ENCODE results near the gene NIPAL3.

NIPAL3 gene

DNA sequence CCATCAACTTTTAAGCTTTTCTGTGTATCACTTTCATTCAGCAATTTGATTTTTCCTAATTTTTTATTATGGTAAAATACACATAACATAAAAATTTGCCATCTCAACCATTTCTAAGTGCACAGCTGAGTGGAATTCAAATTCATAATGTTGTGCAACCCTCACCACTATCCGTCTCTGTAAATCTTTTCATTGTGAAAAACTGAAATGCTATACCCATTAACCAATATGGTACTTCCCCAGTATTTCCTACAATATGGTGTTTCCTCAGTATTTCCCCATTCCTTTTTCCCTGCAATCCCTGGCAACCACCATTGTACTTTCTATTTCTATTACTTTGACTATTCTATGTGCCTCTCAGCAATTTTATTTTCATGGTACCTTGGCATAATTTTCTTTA is 8.8 kb upstream of the NIPAL3 start:
- Mint-ChIP-seq H3K4me1 (peaks cover 2 to 3% of the 10 kb centered on the region in 2 donors), H3K36me3 (no peaks in the 10 kb centered on the region), H3K4me3 (no peak overlapping the region), H3K9me3 (no peaks in the 10 kb centered on the region), H3K27ac (no peak overlapping the region), H3K27me3 (no peaks in the 10 kb centered on the region)
- no peak for ATAC-seq (replicated peaks)
- no peak for DNase-seq

DNA sequence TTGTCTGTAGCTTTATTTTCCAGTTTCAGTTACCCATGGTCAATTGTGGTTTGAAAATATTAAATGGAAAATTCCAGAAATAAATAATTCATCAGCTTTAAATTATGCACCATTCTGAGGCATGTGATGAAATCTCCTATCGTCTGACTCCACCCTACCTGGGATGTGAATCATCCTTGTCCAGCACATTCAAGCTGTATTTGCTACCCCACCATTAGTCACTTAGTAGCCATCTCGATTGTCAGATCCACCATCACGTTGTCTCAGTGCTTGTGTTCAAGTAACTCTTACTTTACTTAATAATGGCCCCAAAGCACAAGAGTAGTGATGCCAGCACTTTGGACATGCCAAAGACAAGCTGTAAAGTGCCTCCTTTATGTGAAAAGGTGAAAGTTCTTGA is 6.1 kb upstream of the NIPAL3 start:
- ATAC-seq (replicated peaks) (no peak), DNase-seq (no peak)
- Mint-ChIP-seq H3K27me3 (no peaks in the 10 kb centered on the region), H3K27ac (no peak overlapping the region), H3K36me3 (no peaks in the 10 kb centered on the region), H3K4me1 (peaks cover 13 to 25% of the 10 kb centered on the region in 2 donors), H3K9me3 (no peaks in the 10 kb centered on the region), H3K4me3 (no peak overlapping the region)

DNA sequence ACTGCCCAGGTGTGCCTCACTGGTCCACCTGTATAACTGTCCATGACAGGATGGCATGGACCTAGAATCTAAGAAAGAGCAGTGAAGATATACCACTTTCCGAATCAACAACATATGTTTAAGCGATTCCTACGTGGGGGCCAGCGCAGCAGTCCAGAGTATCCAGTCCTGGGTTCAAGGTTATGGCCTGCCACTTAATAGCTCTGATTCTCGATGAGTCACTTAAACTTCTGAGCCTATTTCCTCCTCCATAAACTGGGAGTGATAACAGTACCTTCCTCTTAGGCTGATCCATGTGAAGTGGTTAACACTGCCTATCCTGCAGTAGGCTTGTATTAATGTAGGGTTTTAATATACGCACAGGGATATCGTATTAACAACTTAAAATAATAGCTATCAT is 4.9 kb upstream of the NIPAL3 start:
- Mint-ChIP-seq H3K36me3 (no peaks in the 10 kb centered on the region), H3K27me3 (no peaks in the 10 kb centered on the region), H3K4me1 (peaks cover 19 to 34% of the 10 kb centered on the region in 2 donors), H3K4me3 (no peak overlapping the region), H3K27ac (no peak overlapping the region), H3K9me3 (no peaks in the 10 kb centered on the region)
- no peak for ATAC-seq (replicated peaks)
- no peak for DNase-seq

DNA sequence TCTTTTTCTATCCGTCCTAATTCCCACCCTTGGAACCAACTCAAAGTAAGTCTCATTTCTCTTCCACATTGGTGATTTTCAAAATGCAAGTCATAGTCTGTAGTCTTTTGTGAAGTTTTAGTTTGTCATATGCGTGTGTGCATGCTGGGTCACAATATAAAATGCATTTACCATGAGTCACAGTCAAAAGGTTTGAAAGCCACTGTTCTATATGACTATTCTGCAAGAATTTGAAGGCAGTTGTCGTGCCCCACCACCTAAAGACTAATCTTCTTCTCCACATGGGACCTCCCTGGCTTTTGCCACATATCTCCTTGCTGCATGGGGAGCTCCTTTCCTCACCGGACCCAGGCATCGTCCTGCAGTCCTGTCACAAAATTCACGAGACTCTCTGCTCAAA is 3.6 kb upstream of the NIPAL3 start:
- no peak for ATAC-seq (replicated peaks)
- H3K9me3 Mint-ChIP-seq, result no peaks in the 10 kb centered on the region
- no peak for DNase-seq
- peaks cover 29 to 47% of the 10 kb centered on the region in 2 donors for H3K4me1 Mint-ChIP-seq
- no peaks in the 10 kb centered on the region for H3K36me3 Mint-ChIP-seq
- H3K27me3 Mint-ChIP-seq, result no peaks in the 10 kb centered on the region
- H3K27ac Mint-ChIP-seq, result no peak overlapping the region
- no peak overlapping the region for H3K4me3 Mint-ChIP-seq

DNA sequence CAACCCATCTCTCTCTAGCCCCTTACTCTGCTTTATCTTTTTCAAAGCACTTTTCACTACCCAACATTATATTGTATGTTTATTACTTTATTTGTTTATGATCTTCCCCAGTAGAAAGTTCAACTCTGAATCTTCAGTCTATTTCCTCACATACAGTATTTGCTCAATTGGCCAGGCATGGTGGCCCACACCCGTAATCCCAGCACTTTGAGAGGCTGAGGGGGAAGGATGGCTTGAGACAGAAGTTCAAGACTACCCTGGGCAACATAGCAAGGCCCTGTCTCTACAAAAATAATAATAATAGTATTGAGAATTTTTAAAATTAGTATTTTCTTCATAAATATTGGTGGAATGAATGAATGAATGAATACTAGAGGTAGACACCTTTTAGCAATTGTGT is 3.2 kb upstream of the NIPAL3 start:
- DNase-seq (no peak), ATAC-seq (replicated peaks) (no peak)
- peak overlapping the region in 1 of 2 donors; percentile 94 for H3K4me3 Mint-ChIP-seq
- H3K9me3 Mint-ChIP-seq, result no peaks in the 10 kb centered on the region
- H3K4me1 Mint-ChIP-seq, result peaks cover 31 to 49% of the 10 kb centered on the region in 2 donors
- H3K27me3 Mint-ChIP-seq, result no peaks in the 10 kb centered on the region
- no peaks in the 10 kb centered on the region for H3K36me3 Mint-ChIP-seq
- no peak overlapping the region for H3K27ac Mint-ChIP-seq

DNA sequence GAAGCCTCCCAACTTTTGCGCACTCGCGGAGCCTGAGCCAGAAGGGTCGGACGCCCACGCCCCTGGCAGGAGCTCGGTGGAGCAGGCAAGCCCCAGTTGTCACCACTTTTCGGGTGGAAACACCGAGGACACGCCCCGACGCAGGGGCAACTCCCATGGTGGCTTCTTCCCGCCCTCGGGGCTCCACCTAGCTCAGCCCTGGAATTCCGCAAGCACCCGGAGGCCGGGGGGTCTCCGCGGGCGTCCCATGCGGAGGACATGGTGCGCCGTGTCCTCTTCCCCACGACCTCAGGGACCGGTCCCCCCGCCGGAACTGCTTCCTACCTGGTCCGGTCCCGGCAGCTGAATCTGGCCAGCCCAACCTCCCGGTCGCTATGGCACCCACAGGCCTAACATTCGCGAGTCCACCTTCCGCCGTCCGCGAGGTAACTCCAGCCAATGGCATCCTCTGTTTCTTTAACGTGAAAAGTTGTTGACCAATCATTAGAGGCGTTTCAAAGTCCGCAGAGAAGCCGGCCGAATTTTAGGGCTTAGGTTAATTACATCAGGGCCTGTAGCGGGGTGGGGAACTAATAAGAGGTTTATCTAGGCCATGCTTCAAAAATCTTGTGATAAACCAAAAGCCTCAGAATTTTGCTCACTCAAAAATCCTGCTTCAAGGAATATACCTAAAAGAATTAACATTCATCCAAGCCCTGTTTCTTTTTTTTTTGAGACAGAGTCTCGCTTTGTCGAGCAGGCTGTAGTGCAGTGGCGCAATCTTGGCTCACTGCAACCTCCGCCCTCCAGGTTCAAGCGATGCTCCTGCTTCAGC is 2.0 kb upstream of the NIPAL3 start, which contains the start of gene STPG1:
Gene STPG1 (minus strand): TSS at position 433 of the 814 bp plus-strand sequence. CDS start 12,394 bp downstream, outside the sequence.
- ATAC-seq (replicated peaks) (peak; percentile 62 to 67), DNase-seq (peak; percentile 90)
- peaks cover 28 to 56% of the 10 kb centered on the region in 2 donors for H3K4me1 Mint-ChIP-seq
- no peaks in the 10 kb centered on the region for H3K27me3 Mint-ChIP-seq
- H3K36me3 Mint-ChIP-seq, result no peaks in the 10 kb centered on the region
- H3K9me3 Mint-ChIP-seq, result no peaks in the 10 kb centered on the region
- H3K4me3 Mint-ChIP-seq, result peak within 1 kb of the TSS; percentile 94 to 99
- peak within 1 kb of the TSS; percentile 97 for H3K27ac Mint-ChIP-seq

DNA sequence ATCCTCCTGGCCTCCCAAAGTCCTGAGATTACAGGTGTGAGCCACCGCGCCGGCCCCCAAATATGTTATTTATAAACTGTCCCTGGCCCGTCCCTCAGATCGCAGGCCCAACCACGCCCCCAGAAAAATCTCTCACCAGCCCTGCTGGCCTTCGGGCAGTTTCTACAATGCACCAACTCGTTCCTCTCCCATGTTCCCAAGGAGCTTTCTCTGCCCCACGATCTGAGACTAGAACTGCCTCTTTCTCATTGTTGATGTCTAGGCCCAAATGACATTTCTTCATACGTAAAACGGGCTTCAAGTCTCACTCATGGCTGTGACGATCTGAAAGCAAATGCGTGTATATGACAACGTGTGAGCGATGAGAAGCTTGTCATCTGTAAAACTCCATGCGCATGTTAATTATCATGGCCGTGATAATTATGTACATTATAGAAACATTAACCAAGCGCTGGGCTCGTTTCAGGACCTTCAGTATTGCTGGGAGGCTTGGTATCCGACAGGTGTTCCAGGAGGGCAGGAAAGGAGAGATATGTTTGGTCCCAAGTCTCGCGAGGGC is 748 bp upstream of the NIPAL3 start:
- ATAC-seq (replicated peaks) (no peak), DNase-seq (no peak)
- H3K27ac Mint-ChIP-seq, result peak overlapping the region; percentile 93
- peaks cover 5 to 8% of the 10 kb centered on the region in 2 donors for H3K36me3 Mint-ChIP-seq
- H3K27me3 Mint-ChIP-seq, result no peaks in the 10 kb centered on the region
- H3K4me1 Mint-ChIP-seq, result peaks cover 34 to 64% of the 10 kb centered on the region in 2 donors
- H3K4me3 Mint-ChIP-seq, result peak overlapping the region; percentile 91 to 93
- no peaks in the 10 kb centered on the region for H3K9me3 Mint-ChIP-seq

DNA sequence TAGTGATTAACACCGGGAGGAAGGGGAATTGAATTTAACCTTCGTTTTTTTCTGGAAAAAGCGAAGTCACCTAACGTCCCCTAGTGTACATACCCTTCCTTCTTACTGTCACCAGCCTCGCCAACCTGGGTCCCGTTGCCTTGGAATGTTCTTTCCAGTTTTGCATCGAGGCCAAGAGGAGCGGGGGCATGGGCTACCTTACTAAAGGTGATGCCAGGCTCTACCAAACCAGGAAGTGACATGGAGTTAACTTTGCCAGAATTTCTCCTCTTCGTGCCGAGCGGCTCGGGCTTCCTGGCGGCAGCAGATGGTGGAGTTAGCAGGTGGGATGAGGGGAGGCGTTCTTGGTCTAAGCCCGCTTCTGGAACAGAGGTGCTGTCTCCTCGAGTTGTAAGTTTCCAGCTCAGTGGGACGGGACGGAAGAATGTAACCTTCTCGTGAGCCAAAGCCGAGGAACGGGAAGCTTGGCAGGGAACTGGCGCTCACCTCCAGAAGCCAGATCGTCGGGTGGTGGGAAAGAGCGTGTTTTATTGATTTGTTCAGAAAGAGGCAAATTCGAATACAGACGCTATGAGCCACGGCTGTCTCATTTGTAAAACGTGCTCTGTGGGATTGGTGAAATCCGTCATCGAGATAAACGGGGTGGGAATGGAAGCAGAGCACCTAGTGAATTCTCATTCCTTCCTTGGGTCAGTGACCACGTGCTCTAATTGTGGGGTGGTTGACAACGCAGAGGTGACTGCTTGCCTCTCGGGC is 486 bp downstream of the NIPAL3 start:
- Mint-ChIP-seq H3K27ac (peak overlapping the region; percentile 93), H3K9me3 (no peaks in the 10 kb centered on the region), H3K4me1 (peaks cover 34 to 67% of the 10 kb centered on the region in 2 donors), H3K4me3 (peak overlapping the region; percentile 91 to 93), H3K27me3 (no peaks in the 10 kb centered on the region), H3K36me3 (peaks cover 9 to 10% of the 10 kb centered on the region in 2 donors)
- ATAC-seq (replicated peaks) (peak; percentile 5 to 8), DNase-seq (no peak)

DNA sequence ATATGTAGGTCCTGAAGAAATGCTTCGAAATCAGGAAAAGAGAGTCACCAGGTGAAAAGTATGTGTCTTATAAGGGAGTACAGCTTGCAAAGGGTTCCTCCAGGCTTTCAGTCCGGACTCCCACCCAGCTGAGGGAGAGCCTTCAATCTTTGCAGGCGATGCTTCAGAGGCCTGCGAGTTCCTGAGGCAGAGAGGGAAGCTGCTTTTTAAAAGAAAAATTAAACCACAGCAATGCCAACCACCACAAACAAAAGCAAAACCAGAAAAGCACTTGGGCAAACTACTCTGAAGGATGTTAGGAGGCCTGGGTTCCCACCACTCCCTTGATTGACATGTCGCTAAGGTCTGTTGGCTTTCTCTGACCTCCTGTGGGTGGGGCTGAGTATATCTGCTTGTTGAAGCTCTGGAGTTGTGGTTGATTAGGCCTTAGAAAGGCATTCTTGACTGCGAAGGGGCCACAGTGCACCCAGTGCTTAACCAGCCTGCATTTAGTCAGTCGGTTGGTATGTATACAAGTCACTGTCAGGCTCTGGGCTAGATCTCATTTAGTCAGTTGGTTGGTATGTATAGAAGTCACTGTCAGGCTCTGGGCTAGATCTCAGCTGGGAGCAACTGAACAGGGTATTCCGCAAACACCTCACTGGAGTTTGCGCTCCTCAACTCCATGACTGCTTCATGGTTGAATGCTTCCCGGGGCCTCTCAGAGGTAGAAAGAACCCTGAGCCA is 1.2 kb downstream of the NIPAL3 start:
- ATAC-seq (replicated peaks), result peak in 1 of 2 donors; percentile 39

DNA sequence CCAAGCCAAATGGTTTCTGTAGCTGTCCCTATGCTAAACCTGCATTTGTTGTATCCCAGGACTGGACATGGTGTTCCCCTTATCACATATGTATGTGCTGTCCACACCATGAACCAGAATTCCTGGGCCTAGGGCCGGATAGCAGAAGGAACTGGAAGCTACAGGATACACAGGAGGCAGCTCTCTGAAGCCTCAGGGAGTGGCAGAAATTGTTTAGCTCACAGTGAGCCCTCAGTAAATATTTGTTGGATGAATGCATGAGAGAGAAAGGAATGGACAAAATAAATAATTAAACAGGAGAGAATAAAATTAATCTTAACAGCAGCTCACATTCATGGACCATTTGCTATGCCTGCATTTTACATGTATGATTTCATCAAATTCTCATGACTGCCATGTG is 2.1 kb downstream of the NIPAL3 start:
- H3K36me3 Mint-ChIP-seq, result peaks cover 14 to 24% of the 10 kb centered on the region in 2 donors
- H3K9me3 Mint-ChIP-seq, result no peaks in the 10 kb centered on the region
- peaks cover 33 to 58% of the 10 kb centered on the region in 2 donors for H3K4me1 Mint-ChIP-seq
- no peak for DNase-seq
- ATAC-seq (replicated peaks), result no peak
- H3K27me3 Mint-ChIP-seq, result no peaks in the 10 kb centered on the region
- H3K4me3 Mint-ChIP-seq, result no peak overlapping the region
- H3K27ac Mint-ChIP-seq, result no peak overlapping the region

More for the DNA sequence above, 1.2 kb downstream of the NIPAL3 start:
- Mint-ChIP-seq H3K4me1 (peaks cover 34 to 67% of the 10 kb centered on the region in 2 donors), H3K27me3 (no peaks in the 10 kb centered on the region), H3K9me3 (no peaks in the 10 kb centered on the region), H3K27ac (no peak overlapping the region), H3K4me3 (peak overlapping the region; percentile 91 to 93), H3K36me3 (peaks cover 12 to 17% of the 10 kb centered on the region in 2 donors)
- no peak for DNase-seq

DNA sequence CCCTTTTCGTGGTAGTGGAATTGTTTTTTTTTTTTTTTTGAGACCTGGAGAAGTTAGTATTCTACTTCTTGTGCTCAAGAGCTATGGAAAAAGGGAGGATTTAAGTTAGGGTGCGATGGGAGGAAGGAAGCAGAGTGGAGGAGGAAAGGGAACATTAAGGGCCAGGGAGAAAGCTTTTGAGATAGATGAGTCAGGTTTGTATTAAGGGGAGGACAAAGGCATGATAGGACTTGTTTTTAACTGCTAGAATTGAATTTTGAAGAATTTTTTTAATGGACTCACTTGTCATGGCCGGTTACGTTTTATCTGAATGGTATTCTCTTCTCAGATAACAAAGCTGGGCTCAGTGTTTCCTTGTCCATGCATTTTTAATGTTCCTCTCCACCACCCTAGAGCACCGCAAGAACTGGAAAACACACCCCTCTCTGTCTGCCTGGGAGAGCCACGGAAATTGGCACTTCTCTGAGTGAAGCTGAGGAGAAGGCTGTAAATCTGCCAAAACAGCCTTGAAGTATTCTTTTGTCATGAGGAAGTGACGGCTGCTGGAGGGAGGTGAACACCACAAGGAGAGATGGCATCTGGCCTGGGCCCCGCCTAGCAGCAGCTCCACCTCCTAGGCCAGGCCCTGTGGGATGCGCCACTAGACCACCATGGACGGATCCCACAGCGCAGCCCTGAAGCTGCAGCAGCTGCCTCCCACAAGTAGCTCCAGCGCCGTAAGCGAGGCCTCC is 3.5 kb downstream of the NIPAL3 start:
- Mint-ChIP-seq H3K27ac (peak overlapping the region; percentile 43), H3K4me1 (peaks cover 28 to 55% of the 10 kb centered on the region in 2 donors), H3K9me3 (no peaks in the 10 kb centered on the region), H3K4me3 (no peak overlapping the region), H3K36me3 (peaks cover 19 to 35% of the 10 kb centered on the region in 2 donors), H3K27me3 (no peaks in the 10 kb centered on the region)
- DNase-seq (no peak), ATAC-seq (replicated peaks) (no peak)

DNA sequence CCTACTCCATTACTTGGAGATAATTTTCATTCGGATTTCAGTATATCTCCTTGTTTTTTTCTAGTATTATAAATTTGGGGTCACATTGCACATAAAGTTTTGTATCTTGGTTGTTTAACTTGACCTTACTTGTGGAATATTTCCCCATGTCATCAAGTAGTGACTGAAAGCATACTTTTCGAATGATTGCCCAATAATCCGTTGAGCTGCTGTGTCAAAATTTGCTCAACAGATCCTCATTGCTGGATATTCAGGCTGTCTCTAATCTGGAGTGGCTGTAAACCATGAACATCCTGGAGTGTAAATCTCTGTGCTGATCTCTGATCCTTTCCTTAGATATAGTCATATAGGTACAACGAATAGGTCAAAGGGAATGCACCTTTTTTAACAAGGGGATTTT is 4.9 kb downstream of the NIPAL3 start:
- ATAC-seq (replicated peaks), result no peak
- Mint-ChIP-seq H3K27me3 (no peaks in the 10 kb centered on the region), H3K27ac (no peak overlapping the region), H3K4me3 (no peak overlapping the region), H3K36me3 (peaks cover 19 to 39% of the 10 kb centered on the region in 2 donors), H3K4me1 (peaks cover 25 to 50% of the 10 kb centered on the region in 2 donors), H3K9me3 (no peaks in the 10 kb centered on the region)
- no peak for DNase-seq

DNA sequence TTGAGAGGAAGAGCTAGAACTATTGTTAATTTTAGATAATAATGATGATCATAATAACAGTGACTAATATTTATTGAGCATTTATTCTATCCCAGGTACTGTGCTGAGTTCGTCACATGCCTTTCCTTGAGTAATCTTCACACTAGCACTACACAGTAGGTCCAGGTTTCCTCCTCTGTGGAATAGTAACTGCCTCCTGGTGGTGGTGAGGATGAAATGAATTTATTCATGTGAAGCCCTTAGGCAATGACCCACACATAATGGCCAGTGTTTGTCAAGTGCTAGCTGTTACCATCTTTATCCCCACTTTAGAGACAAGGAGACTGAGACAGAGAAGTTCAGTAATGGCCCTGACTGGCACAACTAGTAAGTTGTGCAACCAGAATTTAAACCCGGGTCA is 5.9 kb downstream of the NIPAL3 start:
- H3K4me1 Mint-ChIP-seq, result peaks cover 18 to 42% of the 10 kb centered on the region in 2 donors
- no peak overlapping the region for H3K4me3 Mint-ChIP-seq

More for the DNA sequence above, 5.9 kb downstream of the NIPAL3 start:
- Mint-ChIP-seq H3K27ac (no peak overlapping the region), H3K36me3 (peaks cover 21 to 45% of the 10 kb centered on the region in 2 donors), H3K9me3 (no peaks in the 10 kb centered on the region), H3K27me3 (no peaks in the 10 kb centered on the region)
- no peak for DNase-seq
- ATAC-seq (replicated peaks), result no peak

Data from stimulated activated naive B cell treated with anti-CD40 and anti-IgM and Interleukin-4, amounts not matched to agents 10 μg/mL and 1 μg/mL and 100 μg/mL, for 72 hours (primary cell).